HT1080 (cell line): ENCODE results near the gene ARSG. TPM values are rescaled to one million over a fixed set of nuclear protein-coding genes. Genes with fewer than 3 reads are reported as not detected.
"Not testable (repeated sequence)": the region's sequence is repeated elsewhere in the genome, so short reads cannot be mapped to it uniquely, and the experiment has no call there.

Experiments used
- DNase-seq: peaks from one replicate; pipeline ENCODE4 v3.0.0-alpha.2; 2015; ENCODE audit warnings: low read depth
- total RNA-seq: library from RNA; depleted of rRNA; stranded (reverse); fragments of >200 nt; shearing (Covaris generic); gene quantifications from 2 replicates; pipeline ENCODE4 v1.2.3, GENCODE V29; 2014

Gene ARSG
- total RNA-seq, 1 experiment from 2014 or later = 1.2 TPM

DNA sequence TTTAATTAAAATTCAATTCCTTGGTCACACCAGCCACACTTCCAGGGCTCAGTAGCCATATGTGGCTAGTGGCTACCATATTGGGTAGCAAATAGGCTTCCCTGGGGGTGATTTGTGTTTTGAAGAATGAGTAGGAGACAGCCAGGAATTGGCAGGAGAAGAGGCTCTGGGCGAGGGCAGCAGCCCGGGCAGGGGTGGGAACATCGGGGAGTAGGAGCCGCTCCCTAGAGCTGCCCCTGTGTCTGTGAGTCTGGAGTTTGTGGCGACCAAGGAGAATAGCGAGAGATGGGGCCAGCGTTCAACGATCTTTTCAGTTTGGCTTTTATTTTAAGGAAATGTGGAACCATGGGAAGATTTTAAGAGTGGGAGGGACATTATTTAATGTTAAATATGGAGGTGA lies 84.3 kb downstream of the ARSG start:
- no peak for DNase-seq

- DNase-seq = not testable (repeated sequence)
These were observed 84.9 kb downstream of the ARSG start for GRCh38 chr17:68376178-68376577.

- DNase-seq = no peak
These were observed 86.5 kb downstream of the ARSG start for GRCh38 chr17:68377771-68378267.

- peak; percentile 81 for DNase-seq
These were observed 87.2 kb downstream of the ARSG start for GRCh38 chr17:68378268-68379176.

- DNase-seq = no peak
These were observed 87.8 kb downstream of the ARSG start for GRCh38 chr17:68379177-68379510.

- no peak for DNase-seq
These were observed 88.7 kb downstream of the ARSG start for GRCh38 chr17:68379692-68380677.

DNA sequence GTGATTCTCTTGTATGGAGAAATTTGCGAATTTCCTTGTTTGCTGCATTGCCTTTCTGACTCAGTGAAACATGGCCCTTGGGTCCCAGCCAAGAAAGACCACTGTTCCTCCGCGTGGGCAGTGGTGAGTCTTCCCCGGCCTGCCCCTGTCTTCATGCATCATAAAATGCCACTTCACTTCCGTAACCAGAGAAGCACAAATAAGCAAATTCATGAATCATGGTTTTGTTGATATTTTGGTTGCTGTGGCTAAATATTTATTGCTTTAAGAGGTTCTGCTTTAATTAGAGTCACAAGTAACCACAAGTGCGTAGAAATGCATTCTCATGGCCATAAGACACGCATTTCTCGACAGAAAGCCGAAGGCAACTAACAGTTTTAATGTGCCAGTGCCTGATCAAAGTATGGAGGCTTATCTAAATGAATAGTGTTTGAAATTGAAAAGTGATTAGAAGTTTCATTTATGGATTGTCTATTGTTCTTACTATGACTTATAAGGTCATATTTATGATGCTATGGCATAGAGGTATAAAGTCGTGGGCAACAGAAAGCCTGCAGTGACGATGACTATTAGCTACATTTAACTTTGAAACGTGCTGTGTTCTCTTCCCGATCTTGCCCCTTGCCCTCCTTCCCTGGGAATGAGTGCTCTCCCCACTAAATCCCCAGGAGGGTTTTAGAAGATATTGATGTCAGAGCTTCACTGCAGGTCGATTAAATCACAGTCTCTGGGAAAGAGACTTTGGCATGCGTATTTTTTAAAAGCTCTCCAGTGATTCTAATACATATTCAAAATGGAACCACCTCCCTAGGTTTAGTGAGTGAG lies 90.0 kb downstream of the ARSG start:
- peak; percentile 54 for DNase-seq

DNA sequence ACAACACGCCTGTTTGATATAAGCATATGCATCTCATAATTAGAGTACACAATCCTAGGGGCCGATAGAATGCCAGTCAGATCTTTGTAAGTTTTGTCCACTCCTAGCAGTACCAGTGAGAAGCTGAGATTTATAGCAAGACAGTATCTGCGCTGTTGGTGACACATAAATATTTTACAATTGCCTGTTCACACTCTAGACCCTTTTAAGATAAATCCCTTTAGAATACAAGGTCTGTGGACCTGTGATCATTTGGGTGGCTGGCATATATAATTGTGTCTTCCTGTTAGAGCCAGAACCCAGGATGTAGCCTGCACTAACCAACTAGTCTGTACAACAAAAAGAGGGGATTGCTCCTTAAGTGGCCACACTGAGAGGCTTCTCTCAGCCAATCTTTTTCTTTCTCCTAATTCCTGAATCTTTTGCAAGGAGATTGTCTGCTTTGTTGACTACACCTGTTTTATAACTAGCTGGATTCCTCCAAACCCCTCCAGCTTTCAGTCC lies 91.3 kb downstream of the ARSG start:
- DNase-seq = no peak

DNA sequence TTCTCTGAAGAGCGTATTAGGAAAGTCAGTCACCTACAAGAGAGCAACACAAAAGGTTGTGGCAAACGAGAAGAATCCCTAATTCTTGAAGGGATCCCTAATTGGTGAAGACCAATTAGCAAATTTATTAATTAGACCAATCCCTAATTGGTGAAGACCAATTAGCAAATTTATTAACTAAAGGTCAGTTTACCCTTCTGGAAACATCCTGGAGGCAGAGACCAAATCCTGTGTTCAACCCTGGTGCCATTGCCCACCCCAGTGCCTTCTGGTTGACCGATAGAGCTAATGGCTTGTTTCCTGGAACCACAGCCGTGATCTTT lies 91.8 kb downstream of the ARSG start:
- DNase-seq = no peak

DNA sequence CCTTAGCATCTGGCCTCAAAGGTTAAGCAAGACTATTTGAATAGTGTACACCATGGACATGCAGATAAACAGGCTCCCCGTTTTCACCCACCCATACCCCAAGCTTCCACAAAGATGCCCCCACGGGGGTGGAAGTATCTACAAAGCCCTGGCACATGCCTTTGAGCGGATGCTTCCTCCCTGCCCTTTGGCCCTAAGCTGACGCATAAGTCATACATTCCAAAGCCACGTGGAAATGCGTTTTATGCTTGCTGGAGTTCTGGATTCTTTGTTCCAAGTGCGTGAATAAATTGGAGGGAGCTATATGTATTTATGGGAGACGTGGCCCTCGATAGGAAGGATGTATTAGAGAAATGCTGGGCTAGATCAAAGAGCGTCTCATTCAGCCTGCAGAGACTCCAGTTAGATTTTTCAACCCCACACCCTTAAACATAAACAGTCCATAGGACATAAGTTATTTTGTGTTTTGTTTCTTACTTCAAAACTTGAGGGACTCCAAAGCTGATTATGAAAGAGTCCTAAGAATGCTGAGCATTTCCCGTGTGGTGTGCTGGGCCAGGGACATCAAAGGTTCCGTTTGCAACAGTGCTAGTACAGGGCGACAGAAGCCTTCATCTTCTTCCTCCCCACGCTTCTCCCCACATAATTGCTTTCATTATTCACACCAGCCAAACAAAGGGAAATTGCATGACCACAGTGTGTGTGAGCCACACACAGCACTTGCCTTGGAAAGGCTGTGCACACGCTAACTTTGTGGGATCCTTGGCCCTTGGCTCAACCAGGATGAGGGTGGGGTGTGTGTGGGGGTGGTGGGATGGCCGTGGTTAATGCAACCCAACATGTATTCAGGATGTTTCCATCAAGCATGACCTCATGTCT lies 92.4 kb downstream of the ARSG start:
- DNase-seq = peak; percentile 82

- DNase-seq = no peak
These were observed 93.2 kb downstream of the ARSG start for GRCh38 chr17:68384471-68384870.

GRCh38 chr17:68384941-68385340 lies 93.6 kb downstream of the ARSG start:
- DNase-seq = no peak

DNA sequence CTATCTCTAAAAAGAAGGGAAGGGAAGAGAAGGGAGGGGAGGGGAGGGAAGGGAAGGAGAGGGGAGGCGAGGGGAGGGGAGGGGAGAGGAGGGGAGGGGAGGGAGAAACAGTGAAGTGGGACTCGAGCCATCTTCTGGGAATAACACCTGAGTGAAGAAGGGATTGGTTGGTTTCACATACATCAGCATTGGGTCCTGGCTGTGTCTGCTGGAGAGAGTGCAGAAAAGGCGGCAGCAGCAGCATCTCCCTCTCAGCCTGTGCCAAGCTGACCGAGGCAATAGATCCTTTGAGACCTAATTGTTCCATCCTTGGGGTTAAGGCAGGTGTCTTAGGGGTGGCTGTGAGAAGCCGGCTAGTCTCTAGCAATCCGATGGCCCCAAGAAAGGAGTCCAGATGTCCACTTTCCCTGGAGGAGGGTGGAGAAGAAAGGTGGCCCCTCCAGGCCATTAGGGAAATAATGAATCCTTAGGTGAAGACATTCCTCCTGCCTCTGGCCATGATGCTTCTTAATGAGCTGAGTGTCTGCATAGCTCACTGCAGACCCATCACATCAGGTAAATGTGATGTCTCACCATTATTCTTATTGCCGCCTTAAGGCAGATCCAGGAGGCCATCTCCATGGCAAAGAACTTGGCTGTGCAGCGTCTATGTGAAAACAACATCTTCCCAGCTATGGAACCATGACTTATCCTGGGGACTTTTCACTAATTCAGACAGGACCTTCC lies 94.4 kb downstream of the ARSG start:
- no peak for DNase-seq

DNA sequence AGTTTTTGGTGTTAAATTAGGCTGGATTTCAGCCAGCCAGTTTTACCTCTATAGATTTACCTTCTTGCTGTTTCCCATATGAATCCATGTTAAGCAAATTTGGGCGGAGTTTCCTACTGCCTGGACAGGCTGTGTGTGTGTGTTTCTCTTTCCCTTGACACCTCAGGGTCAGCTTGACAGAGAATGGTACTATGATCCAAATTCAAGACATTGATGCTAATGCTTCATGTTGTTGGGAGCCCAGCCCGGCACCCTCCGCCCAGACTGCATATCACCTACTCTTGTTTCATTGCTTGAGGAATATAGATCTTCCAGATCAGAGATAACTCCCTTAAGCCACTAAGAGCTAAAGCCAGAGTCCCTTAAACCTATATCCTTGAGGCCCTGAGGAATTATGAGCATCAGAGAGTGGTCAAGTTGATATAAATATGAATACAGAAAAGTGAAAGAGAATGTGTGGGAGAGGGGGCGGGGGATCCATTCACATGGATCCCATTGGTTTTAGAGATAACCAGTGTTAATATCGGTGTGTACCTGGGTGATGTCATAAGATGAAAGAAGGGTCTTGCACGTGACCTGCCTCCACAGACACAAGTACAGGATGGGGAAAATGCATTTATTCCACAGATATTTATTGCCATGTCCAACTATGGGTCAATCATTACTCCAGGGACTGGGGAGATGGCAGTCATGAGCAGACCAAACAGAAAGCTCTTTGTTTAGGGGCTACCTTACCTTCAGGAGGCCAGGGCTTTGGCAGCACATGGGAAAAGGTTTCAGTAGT lies 96.3 kb downstream of the ARSG start:
- DNase-seq = no peak

DNA sequence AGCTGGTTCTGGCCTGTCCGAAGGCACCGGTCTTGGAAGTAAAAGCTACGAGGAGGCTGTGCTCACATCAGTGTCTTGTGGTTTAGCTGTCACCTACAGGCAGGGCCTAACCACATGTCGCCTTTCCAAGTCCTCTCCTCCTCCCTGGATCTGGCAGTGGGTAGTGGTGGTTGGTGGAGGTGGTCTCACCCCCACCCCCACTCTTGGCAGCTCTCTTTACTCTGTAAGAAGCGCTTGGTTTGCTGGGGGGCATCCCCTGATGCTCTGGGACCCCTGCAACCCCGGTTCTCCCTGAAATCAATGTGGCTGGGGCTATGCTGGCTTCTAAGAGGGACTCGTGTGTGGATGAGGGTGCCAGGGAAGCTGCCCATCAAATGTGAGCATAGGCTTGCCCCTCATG lies 97.7 kb downstream of the ARSG start:
- DNase-seq = no peak

- no peak for DNase-seq
These were observed 99.7 kb downstream of the ARSG start for GRCh38 chr17:68390888-68391545.

DNA sequence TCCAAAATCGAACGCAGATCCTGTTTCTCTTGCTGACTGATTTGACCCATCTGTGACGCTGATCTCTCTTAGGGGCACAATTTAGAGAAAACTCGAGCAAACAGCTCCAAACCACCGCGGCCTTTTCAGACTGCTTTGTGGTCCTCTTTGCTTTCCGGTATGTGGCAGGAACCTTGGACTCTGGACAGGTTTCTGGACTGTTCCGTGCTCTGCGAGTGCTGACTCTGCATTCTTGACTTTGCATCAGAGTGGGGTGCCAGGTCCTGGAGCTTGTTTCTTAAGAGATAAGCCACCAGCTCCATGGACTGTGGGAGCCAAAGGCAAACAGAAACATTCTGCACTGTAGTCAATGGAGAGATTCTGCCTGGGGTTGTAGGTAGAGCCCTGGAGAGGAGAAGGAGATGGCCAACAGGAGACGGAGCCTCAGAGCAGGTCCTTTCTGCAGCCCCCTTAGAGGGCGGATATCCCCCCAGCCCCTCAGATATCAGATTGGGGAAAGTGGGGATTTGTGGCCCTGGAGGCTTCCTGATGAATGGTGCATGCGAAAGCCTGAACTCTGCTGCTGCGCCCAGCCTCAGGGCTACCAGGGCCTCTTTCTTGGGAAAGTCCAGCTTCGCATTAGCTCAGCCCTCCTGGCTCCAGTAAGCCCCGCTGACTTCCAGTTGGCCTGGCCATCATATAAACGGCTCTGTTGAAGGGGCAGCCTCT lies 100.4 kb downstream of the ARSG start:
- DNase-seq = no peak
